Activated CD8-positive, alpha-beta T cell treated with anti-CD3 and anti-CD28 coated beads for 36 hours (primary cell): ENCODE data around the gene PRKAR2B. TPM values are rescaled to one million over a fixed set of nuclear protein-coding genes. Genes with fewer than 3 reads are reported as not detected.
A peak's percentile ranks its signal among the peaks of the same experiment; 100 is the strongest.

Experiments used
- ATAC-seq: fragments of 200-7000 bp; cut with Tn5 transposase; one replicate; pipeline ENCODE4 v1.10.0; 2021; ENCODE audit warnings: mild to moderate bottlenecking, moderate library complexity
- CTCF ChIA-PET: fragments of 350-600 bp; sonication (Branson Sonifier 250); formaldehyde crosslinking; loops from one replicate; lab custom pipeline; 2021; ENCODE audit warnings: antibody characterized with exemption; lab: Charles Lee
- POLR2A ChIA-PET: fragments of 350-600 bp; sonication (Branson Sonifier 250); formaldehyde crosslinking; loops from one replicate; lab custom pipeline; 2021; ENCODE audit warnings: antibody characterized with exemption; lab: Charles Lee
- DNase-seq: peaks from one replicate; pipeline ENCODE4 v3.0.0-alpha.2; 2020
- H3K27ac Mint-ChIP-seq: one replicate; pipeline ENCODE4 v1.8.0; 2021; ENCODE audit warnings: mild to moderate bottlenecking, mixed read lengths
- H3K27me3 Mint-ChIP-seq: one replicate; pipeline ENCODE4 v1.8.0; 2021; ENCODE audit warnings: mixed read lengths
- H3K36me3 Mint-ChIP-seq: one replicate; pipeline ENCODE4 v1.8.0; 2021; ENCODE audit warnings: low read depth, mixed read lengths
- H3K4me1 Mint-ChIP-seq: one replicate; pipeline ENCODE4 v1.8.0; 2021; ENCODE audit warnings: low read depth, mixed read lengths
- H3K4me3 Mint-ChIP-seq: one replicate; pipeline ENCODE4 v1.8.0; 2021; ENCODE audit warnings: mild to moderate bottlenecking, moderate library complexity, mixed read lengths
- H3K9me3 Mint-ChIP-seq: one replicate; pipeline ENCODE4 v1.8.0; 2021; ENCODE audit warnings: mixed read lengths
- intact Hi-C: fragments of 100-400 bp; cut with micrococcal nuclease; formaldehyde crosslinking; loops from one replicate; pipeline ENCODE4 v1.10.0; 2022
- total RNA-seq, 2 experiments: library from RNA; stranded (reverse); gene quantifications; one replicate each; pipeline ENCODE4 v1.2.3, GENCODE V29; 2021
- TF ChIP-seq, protein P1 (sequence below): fragments of 200-600 bp; IDR thresholded peaks from one replicate; pipeline ENCODE4 v1.8.0; 2022; ENCODE audit warnings: antibody characterized with exemption, mild to moderate bottlenecking

PRKAR2B gene
- total RNA-seq, 2 experiments from 2014 or later, result 1.1 to 1.3 TPM

DNA sequence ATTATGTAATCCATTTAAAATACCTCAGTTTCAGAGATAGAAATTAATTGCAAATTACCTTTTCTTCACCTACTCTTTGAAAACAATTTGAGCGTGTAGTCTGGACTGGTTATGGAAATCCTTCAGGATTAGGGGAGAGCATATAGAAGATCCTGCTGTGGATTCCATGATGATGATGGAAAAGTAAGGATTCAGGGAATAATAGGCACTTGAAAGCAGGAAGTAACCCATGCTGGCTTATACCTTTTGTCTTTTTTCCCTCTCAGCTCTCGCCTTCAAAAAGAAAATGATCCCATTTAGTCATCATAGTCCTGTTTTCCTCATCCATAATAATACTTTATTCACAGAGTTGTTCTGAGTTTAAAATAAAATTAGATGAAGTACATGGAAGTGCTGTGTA is 128.7 kb downstream of the PRKAR2B start:
- DNase-seq, result no peak
- peaks cover 1% of the 10 kb centered on the region for H3K9me3 Mint-ChIP-seq
- peaks cover 9% of the 10 kb centered on the region for H3K36me3 Mint-ChIP-seq
- H3K4me3 Mint-ChIP-seq, result peak overlapping the region; percentile 60
- no peak for ATAC-seq
- intact Hi-C loops, result no loop called here
- H3K4me1 Mint-ChIP-seq, result peaks cover 53% of the 10 kb centered on the region
- ChIA-PET CTCF (interaction anchor here (1.4 kb wide), 1 partner anchor 26 kb away, joined by 4 read pairs; no protein-coding TSS in a partner anchor), POLR2A (interaction anchor here (0.9 to 1.3 kb wide), 3 partner anchors 12 to 102 kb away, joined by 3 to 5 read pairs (median 3); no protein-coding TSS in a partner anchor)
- H3K27ac Mint-ChIP-seq, result peak overlapping the region; percentile 93
- no peaks in the 10 kb centered on the region for H3K27me3 Mint-ChIP-seq
- TF ChIP-seq, protein P1, sequence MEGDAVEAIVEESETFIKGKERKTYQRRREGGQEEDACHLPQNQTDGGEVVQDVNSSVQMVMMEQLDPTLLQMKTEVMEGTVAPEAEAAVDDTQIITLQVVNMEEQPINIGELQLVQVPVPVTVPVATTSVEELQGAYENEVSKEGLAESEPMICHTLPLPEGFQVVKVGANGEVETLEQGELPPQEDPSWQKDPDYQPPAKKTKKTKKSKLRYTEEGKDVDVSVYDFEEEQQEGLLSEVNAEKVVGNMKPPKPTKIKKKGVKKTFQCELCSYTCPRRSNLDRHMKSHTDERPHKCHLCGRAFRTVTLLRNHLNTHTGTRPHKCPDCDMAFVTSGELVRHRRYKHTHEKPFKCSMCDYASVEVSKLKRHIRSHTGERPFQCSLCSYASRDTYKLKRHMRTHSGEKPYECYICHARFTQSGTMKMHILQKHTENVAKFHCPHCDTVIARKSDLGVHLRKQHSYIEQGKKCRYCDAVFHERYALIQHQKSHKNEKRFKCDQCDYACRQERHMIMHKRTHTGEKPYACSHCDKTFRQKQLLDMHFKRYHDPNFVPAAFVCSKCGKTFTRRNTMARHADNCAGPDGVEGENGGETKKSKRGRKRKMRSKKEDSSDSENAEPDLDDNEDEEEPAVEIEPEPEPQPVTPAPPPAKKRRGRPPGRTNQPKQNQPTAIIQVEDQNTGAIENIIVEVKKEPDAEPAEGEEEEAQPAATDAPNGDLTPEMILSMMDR, result no peak

DNA sequence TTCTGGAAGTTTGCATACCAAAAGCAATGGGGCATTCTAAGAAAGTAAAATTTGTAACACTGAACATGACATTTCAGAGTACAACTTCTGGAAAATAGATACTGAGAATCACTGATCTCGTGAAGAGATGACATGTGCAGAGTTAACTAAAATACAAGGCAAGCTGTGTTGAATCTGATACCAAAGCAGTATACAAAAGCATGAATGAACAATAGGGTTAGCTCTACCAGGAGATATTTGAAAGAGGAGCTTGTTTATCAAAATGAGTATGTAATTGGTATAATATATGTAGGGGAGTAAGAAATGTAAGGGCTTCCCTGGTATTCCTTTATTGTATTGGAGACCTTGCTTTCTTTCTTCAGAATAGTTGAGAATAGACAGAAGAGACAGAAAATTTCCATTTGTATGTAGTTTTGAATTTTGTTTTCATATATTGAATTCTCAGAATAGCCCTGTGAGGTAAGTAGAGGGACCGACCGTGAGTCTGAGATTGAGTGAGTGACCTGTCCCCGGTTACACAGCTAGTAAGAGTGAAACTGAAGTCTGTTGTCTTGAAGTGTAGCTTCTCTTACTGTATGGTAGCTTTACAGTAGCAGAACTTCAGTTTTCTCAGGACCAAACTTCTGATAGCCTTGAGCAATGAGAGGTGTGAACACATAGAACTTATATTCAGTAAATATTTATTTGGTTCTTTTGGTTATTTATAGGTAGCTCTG is 129.3 kb downstream of the PRKAR2B start:
- Mint-ChIP-seq H3K27ac (peak overlapping the region; percentile 93), H3K4me1 (peaks cover 56% of the 10 kb centered on the region), H3K4me3 (peak overlapping the region; percentile 60), H3K27me3 (no peaks in the 10 kb centered on the region), H3K36me3 (peaks cover 9% of the 10 kb centered on the region), H3K9me3 (peaks cover 1% of the 10 kb centered on the region)
- intact Hi-C loops, result no loop called here
- DNase-seq (peak; percentile 51), ATAC-seq (peak; percentile 43)
- CTCF ChIA-PET, result interaction anchor here (1.4 kb wide), 1 partner anchor 27 kb away, joined by 4 read pairs; no protein-coding TSS in a partner anchor
- TF ChIP-seq, protein P1, result no peak
- POLR2A ChIA-PET, result interaction anchor here (0.9 to 1.3 kb wide), 3 partner anchors 11 to 101 kb away, joined by 3 to 5 read pairs (median 3); no protein-coding TSS in a partner anchor

DNA sequence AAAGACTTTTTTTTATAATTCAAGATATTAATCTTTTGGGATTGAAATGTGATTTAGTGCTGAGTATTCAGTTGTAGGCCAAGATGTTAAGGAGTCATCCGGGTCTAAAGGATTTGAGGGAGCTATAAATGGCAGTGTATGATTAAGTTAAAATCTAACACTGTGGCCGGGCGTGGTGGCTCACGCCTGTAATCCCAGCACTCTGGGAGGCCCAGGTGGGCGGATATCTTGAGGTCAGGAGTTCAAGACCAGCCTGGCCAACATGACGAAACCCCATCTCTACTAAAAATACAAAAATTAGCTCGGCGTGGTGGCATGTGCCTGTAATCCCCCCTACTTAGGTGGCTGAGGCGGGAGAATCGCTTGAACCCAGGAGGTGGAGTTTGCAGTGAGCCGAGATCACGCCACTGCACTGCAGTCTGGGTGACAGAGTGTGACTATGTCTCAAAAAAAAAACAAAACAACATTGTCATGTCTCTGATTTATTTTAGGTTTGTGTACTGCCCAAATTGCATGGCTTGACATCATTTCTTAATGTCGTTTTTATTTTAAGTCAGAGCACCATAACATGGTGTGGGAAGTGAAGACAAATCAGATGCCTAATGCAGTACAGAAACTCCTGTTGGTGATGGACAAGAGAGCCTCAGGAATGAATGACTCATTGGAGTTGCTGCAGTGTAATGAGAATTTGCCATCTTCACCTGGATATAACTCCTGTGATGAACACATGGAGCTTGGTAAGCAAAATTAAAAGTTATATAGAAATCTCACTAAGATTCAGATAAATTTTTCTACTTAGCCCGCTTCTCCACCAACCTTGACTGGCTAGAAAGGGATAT is 135.0 kb downstream of the PRKAR2B start:
- TF ChIP-seq, protein P1, result no peak
- peak overlapping the region; percentile 94 for H3K27ac Mint-ChIP-seq
- DNase-seq (peak; percentile 48), ATAC-seq (peak; percentile 50)
- peaks cover 57% of the 10 kb centered on the region for H3K4me1 Mint-ChIP-seq
- H3K36me3 Mint-ChIP-seq, result peaks cover 19% of the 10 kb centered on the region
- peaks cover 1% of the 10 kb centered on the region for H3K9me3 Mint-ChIP-seq
- ChIA-PET CTCF (interaction anchor here (1.1 to 2.2 kb wide), 4 partner anchors 10 to 29 kb away, joined by 3 to 15 read pairs (median 4); partner anchors contain the start of gene HBP1), POLR2A (interaction anchor here (1.7 to 2.6 kb wide), 5 partner anchors 8 to 13 kb away, joined by 6 to 23 read pairs (median 10); partner anchors contain the start of gene HBP1)
- H3K4me3 Mint-ChIP-seq, result peak overlapping the region; percentile 48
- H3K27me3 Mint-ChIP-seq, result no peaks in the 10 kb centered on the region
- intact Hi-C loops, result loop anchor here (1.0 kb wide), 1 partner anchor 7 kb away; no protein-coding TSS in a partner anchor

DNA sequence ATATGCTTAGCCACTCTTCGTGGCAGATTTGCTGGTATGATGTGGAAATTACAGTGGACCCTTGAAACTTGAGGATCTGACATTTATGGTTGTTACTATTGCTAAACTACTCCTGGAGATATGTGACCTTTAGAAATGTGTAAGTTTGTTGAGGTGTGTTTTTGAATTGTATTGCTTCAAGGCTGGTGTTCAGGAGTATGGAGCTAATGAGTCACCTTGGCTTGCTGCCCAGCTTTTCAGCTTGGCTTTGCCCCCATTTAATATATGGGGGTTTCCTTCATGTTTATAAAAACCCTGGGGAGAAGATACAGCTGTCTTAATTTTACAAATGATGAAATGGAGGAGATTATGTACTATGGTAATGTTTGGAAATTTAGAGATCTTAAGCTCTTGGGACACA is 135.9 kb downstream of the PRKAR2B start:
- TF ChIP-seq, protein P1, result no peak
- intact Hi-C loops, result loop anchor here (1.0 kb wide), 1 partner anchor 8 kb away; no protein-coding TSS in a partner anchor
- Mint-ChIP-seq H3K9me3 (peaks cover 1% of the 10 kb centered on the region), H3K4me3 (peak overlapping the region; percentile 48), H3K4me1 (peaks cover 53% of the 10 kb centered on the region), H3K27me3 (no peaks in the 10 kb centered on the region), H3K27ac (peak overlapping the region; percentile 94), H3K36me3 (peaks cover 20% of the 10 kb centered on the region)
- CTCF ChIA-PET, result interaction anchor here (1.1 to 2.2 kb wide), 4 partner anchors 9 to 30 kb away, joined by 3 to 15 read pairs (median 4); partner anchors contain the start of gene HBP1
- DNase-seq (peak; percentile 95), ATAC-seq (peak; percentile 83)
- POLR2A ChIA-PET, result interaction anchor here (0.8 to 2.3 kb wide), 6 partner anchors 9 to 563 kb away, joined by 3 to 23 read pairs (median 6); partner anchors contain the start of gene HBP1
